Erythroblast (primary cell): ENCODE results near the gene STK11.

Experiments
- GATA1 ChIP-seq: IDR thresholded peaks from 2 replicates; pipeline ENCODE4 v1.6.1; 2011; ENCODE audit warnings: low read depth, mild to moderate bottlenecking, control low read depth, low read length, moderate library complexity
- POLR2A ChIP-seq: IDR thresholded peaks from 2 replicates; pipeline ENCODE4 v1.6.1; 2011; ENCODE audit warnings: mild to moderate bottlenecking, low read length

GRCh38 chr19:1258163-1258492 is 52.5 kb downstream of the STK11 start:
- TF ChIP-seq POLR2A (no peak), GATA1 (no peak)
